GF-D8 (cell line): ENCODE results near the gene PDE9A.
"Not testable (repeated sequence)": the region's sequence is repeated elsewhere in the genome, so short reads cannot be mapped to it uniquely, and the experiment has no call there.

Source experiments
- DNase-seq: peaks from one replicate; lab custom pipeline; 2025; lab: John Stamatoyannopoulos, UW

The PDE9A gene

GRCh38 chr21:42624095-42624790 lies 29.2 kb upstream of the PDE9A start:
- no peak for DNase-seq

GRCh38 chr21:42624936-42625335 lies 28.5 kb upstream of the PDE9A start:
- DNase-seq = no peak

- no peak for DNase-seq
Measured at GRCh38 chr21:42626171-42626570, 27.2 kb upstream of the PDE9A start.

GRCh38 chr21:42627527-42628289 lies 25.7 kb upstream of the PDE9A start:
- DNase-seq = no peak

- DNase-seq = not testable (repeated sequence)
Measured at GRCh38 chr21:42628466-42629061, 24.9 kb upstream of the PDE9A start.

- no peak for DNase-seq
Measured at GRCh38 chr21:42629933-42630589, 23.4 kb upstream of the PDE9A start.

- no peak for DNase-seq
Measured at GRCh38 chr21:42630626-42631025, 22.8 kb upstream of the PDE9A start.

- no peak for DNase-seq
Measured at GRCh38 chr21:42631142-42631541, 22.3 kb upstream of the PDE9A start.

GRCh38 chr21:42632336-42632751 lies 21.1 kb upstream of the PDE9A start:
- no peak for DNase-seq

GRCh38 chr21:42632771-42633690 lies 20.4 kb upstream of the PDE9A start:
- no peak for DNase-seq

- no peak for DNase-seq
Measured at GRCh38 chr21:42633858-42634257, 19.6 kb upstream of the PDE9A start.

- no peak for DNase-seq
Measured at GRCh38 chr21:42635848-42636519, 17.4 kb upstream of the PDE9A start.

GRCh38 chr21:42636520-42637266 lies 16.7 kb upstream of the PDE9A start:
- no peak for DNase-seq

GRCh38 chr21:42637267-42638041 lies 16.0 kb upstream of the PDE9A start:
- no peak for DNase-seq

- no peak for DNase-seq
Measured at GRCh38 chr21:42638266-42638863, 15.1 kb upstream of the PDE9A start.

- DNase-seq = no peak
Measured at GRCh38 chr21:42639646-42640152, 13.7 kb upstream of the PDE9A start.

GRCh38 chr21:42640486-42640885 lies 12.9 kb upstream of the PDE9A start:
- DNase-seq = no peak

- no peak for DNase-seq
Measured at GRCh38 chr21:42641311-42642218, 11.9 kb upstream of the PDE9A start.
